Fibroblast of skin of right biceps (primary cell): Measurements from ENCODE around the gene CDKN2B.
A peak's percentile ranks its signal among the peaks of the same experiment; 100 is the strongest.
"Not testable (repeated sequence)": the region's sequence is repeated elsewhere in the genome, so short reads cannot be mapped to it uniquely, and the experiment has no call there.

Source experiments
- DNase-seq: peaks from one replicate; pipeline ENCODE4 v3.0.0-alpha.2; 2013

Gene CDKN2B

DNA sequence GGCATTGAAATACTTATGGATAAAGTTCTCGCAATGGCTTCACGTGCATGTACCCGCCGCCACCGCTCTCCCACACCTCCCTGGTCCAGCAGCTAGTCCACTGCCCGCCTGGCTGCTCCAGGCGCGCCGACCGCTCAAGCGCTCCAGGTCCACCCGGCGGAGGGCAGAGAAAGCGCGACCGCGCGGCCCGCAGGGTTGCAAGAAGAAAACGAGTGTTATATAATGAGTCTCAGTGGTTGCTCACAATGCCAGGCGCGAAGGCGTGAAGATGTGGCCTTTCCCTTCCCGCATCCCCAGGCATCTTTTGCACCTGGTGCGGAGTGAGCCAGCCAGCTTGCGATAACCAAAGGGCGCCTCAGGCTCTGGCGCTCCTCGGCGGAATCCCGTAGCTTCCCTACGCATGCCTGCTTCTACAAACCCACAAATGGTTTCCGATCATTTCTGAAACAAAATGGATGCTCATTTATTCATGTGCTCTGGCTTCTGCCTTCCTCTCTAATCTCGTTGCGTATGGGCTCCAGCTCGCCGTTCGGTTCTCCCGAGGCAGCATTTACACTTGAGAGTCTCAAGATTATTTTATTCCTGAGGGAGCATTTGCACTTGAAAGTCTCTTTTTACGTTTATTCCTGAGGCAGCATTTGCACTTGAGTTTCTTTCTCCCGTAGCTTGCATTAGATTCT is 40.6 kb downstream of the CDKN2B start:
- peak; percentile 16 for DNase-seq

GRCh38 chr9:21967702-21968101 is 41.4 kb downstream of the CDKN2B start:
- DNase-seq: peak; percentile 26

GRCh38 chr9:21967169-21967568 is 41.9 kb downstream of the CDKN2B start:
- no peak for DNase-seq

GRCh38 chr9:21966140-21966851 is 42.8 kb downstream of the CDKN2B start:
- DNase-seq: no peak

DNA sequence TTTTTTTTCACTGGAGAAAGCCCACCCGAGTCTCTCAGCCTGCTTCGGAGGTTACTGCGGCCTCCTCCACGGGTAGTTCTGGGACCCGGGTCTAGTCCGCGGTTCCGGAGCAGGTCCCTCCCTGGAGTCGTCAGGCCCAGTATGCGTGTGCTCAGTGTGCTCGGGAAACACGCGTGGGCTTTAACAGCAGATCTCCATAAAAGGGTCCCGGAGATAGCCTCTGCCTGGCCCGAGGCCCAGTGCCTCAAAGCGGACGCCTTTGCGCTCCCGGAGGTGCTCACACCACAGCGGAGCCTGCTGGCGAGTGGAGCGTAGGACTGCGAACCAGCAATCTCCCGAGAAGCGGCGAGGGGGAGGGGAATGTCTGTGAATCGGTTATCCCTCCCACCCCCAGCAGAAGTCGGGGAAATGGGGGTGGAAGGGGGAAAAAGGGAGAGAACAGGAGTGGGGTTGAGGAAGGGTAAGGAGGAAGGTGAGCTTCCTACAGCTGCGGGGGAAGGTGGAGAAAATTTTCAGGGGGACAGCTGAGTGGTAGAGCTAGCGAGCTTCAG is 43.6 kb downstream of the CDKN2B start:
- DNase-seq: peak; percentile 77

- peak; percentile 18 for DNase-seq
Measured at GRCh38 chr9:21964925-21965385, 44.1 kb downstream of the CDKN2B start.

DNA sequence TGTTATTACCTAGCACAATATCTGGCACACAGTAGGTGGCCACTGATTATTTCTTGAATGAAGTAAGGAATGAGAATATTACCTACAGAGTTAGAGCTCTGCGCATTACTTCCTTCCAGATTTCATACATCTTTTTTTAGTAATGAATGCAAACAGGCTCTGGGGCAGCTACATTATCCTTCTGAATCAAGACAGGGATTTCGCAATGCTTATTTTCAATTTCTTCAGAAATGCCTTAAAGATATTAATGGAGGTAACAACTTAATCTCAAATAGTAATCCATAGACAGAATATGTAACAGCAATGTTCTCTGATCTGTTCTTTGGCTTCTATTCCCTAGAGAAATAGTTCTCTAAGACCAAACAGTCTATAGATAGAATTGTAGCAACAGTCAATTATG is 47.5 kb downstream of the CDKN2B start:
- no peak for DNase-seq

GRCh38 chr9:21959268-21959667 is 49.8 kb downstream of the CDKN2B start:
- DNase-seq: not testable (repeated sequence)

DNA sequence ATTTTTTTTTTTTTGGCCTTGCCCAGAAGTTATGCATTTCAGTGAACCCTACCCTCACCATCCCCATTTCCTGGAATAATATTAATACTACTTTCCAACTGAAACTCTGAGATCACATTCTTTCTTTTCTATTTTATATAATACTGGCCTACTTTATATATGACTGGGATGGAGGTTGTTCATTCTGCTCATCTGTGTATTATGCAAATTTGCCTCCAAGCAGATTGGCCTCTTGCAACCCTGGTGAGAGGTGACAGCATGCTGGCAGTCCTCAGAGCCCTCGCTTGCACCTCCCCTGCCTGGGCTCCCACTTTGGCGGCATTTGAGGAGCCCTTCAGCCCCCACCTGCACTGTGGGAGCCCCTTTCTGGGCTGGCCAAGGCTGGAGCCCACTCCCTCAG is 50.3 kb downstream of the CDKN2B start:
- DNase-seq: no peak
